ENCODE measurements around the gene PJVK.

PJVK gene

DNA sequence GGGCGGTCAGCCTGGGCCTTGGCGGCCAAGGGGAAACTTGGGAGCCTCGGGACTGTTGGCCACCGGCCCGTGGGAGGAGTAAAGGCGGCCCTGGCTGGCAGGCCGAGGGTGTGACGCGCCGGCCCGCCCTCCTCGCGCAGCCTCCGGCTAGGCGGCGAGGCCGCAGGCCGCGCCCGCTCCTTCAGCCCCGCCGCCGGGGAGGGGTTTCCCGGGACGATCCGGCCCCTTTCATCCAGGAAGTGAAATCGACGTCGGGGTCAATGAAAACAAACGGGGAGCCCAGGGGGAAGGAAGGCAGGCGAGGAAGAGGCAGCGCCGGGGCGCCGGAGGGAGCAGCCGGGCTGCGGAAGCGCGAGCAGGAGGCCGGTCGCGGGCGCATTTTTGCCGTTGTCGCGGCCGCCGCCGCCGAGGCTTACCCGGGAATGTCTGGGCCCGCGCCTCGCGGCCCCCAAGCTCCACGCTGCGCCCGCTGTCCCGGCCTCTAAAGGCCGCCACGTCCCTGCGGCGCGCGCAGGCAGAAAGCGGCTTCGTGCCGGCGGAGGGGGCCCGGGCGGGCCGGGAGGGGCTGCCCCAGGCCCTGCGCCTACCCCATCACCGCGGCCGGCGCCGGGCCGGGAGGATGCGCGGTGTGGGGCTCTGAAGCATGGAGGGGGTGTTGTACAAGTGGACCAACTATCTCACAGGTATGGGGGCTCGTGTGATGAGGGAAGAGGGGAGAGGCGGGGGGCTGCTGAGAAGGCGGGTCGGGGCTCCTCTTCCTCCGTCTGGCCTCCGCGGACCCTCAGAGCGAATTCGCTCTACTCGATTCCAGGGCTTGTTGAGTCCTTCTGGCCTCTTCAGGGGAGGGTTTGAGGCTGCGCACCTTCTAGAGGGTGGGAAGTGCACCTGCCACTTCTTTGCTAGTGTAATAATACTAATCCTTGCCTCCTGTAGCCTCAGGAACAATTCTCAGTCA is 29.3 kb downstream of the PJVK start, which contains the start of gene PLEKHA3:
Gene PLEKHA3, plus strand, starts transcription at position 231 of the 955 bp plus-strand sequence. Its CDS starts 413 bp downstream, at position 644.
- peak; percentile 46 to 57 for DNase-seq (ENCODE audit: low read depth in 2 of 2)

GRCh38 chr2:178482437-178482836 is 31.3 kb downstream of the PJVK start:
- no peak for DNase-seq (ENCODE audit: low read depth in 2 of 2)

DNA sequence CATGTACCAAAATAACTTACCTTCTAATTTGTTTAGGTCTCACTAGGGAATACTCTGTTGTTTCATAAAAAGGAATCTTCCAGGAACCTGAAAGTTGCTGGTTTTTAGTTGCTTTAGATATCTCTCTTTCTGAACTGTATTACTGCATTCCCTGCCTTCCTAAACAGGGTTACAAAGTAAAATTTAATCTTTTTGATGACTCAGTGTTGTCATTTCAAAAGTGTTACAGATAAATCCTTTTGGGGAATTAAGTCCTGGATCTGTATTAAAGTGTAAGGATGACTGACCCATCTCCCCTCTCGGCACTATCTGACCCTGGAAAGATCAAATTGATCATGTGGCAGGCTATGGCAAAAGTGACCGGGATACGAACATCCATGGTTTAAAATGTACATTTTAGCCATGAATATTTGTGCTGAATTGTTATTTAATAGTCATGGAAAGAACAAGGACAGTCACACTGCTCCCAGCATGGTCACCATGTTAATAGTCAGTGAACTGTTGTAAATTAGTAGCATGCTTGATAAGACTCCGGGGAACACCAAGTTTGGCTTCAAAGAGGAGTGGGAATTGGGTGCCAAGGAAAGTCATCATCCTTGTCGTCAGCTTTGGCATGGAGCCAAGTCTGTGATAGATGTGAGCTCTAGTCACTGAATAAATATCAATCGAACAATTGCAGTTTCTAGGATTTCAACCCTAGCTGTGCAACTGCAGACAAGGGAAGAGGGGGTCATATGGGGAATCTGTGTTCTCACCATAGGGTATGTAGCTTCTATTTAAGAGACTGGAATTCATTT is 33.3 kb downstream of the PJVK start:
- DNase-seq (ENCODE audit: low read depth in 2 of 2): no peak

GRCh38 chr2:178485356-178485755 is 34.2 kb downstream of the PJVK start:
- no peak for DNase-seq (ENCODE audit: low read depth in 2 of 2)

GRCh38 chr2:178491612-178492011 is 40.4 kb downstream of the PJVK start:
- no peak for DNase-seq (ENCODE audit: low read depth in 2 of 2)

- DNase-seq (ENCODE audit: low read depth in 2 of 2): no peak
Observed at GRCh38 chr2:178496049-178496448, 44.9 kb downstream of the PJVK start.

GRCh38 chr2:178498137-178498536 is 47.0 kb downstream of the PJVK start:
- DNase-seq (ENCODE audit: low read depth in 2 of 2): no peak

- DNase-seq (ENCODE audit: low read depth in 2 of 2): no peak
Observed at GRCh38 chr2:178499640-178500039, 48.5 kb downstream of the PJVK start.

- DNase-seq (ENCODE audit: low read depth in 2 of 2): no peak
Observed at GRCh38 chr2:178502751-178503150, 51.6 kb downstream of the PJVK start.

GRCh38 chr2:178506101-178506500 is 54.9 kb downstream of the PJVK start:
- DNase-seq (ENCODE audit: low read depth in 2 of 2): no peak

DNA sequence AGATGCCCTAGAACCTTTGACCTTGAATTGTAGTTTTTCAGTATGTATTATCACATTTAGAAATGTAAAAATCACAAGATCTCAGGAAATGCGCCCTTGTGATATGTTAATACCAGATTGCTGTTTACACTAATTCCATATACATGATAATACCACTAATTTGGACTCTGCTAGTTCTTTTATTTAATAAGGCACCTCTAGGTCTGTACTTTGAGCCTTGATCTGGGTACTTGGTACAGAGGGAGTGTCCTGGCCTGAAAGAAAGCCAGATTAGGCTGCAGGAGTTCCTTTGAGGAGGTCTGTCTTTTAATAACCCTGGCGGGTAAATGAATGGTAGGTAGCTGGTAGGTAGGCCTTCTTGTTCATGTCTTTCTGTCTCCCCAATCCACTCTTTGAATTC is 55.3 kb downstream of the PJVK start:
- DNase-seq (ENCODE audit: low read depth in 2 of 2): no peak

GRCh38 chr2:178506949-178507348 is 55.8 kb downstream of the PJVK start:
- DNase-seq (ENCODE audit: low read depth in 2 of 2): no peak

- DNase-seq (ENCODE audit: low read depth in 2 of 2): no peak
Observed at GRCh38 chr2:178508646-178509045, 57.5 kb downstream of the PJVK start.

- no peak for DNase-seq (ENCODE audit: low read depth in 2 of 2)
Observed at GRCh38 chr2:178510384-178510783, 59.2 kb downstream of the PJVK start.
